Suppressor macrophage treated with lipopolysaccharide for 4 hours (primary cell): ENCODE results near the gene PLCL2.

Experiments used
- DNase-seq: peaks from one replicate; pipeline ENCODE4 v3.0.0-alpha.2; 2020

The PLCL2 gene

DNA sequence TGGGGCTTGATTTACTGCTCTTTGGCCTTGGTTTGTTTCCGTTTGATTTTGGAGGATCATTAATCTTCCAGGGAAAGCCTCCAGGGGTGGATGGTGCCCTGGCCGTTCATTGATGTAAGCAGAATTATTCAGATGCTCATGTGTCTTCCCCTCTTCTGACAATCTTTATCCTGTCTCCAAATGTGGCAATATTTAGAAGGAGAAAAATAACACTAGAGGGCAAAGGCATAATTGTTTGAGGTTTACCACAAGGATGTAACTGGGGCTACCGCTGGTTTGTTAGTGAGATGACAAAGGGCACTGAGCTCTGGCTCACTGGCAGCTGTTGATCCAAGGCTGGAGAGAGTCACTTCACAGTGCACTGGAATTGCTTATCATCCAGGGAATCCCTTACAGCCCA, 18.2 kb upstream of the PLCL2 start:
- no peak for DNase-seq

GRCh38 chr3:16868513-16868912, 16.2 kb upstream of the PLCL2 start:
- DNase-seq = no peak

DNA sequence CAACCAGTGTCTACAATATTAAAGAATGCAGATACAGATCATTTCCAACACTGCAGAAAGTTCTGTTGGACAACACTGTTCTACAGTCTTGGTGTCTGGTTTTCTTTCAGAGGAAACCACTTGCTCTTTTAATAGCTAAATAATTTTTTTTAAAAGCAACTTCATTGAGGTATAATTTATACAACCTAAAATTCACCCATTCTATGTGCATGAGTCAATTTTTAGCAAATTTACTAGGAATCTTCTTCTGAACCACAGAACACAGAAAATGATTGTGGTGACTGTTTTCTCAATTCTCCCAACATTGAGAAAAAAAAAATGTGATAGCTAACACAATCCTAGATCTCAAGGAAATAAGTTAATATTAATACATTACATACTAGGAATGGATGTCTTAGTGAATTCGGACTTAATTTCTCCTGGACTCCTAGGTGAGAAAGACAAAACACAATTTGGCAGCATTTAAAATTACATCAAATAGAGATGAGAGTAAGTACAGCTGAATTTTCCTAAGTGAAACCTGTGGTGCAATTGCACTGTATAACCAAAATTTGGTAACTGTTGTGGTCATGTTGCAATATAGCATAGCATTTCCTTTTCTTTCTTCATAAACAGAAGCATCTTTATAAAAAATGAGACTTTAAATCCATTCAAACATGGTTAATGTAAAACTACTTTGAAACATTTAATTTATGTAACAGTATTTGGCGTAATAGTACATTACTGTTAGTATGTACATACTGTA, 15.3 kb upstream of the PLCL2 start:
- peak; percentile 47 for DNase-seq

- peak; percentile 27 for DNase-seq
These were observed 12.6 kb upstream of the PLCL2 start for GRCh38 chr3:16871915-16872842.

DNA sequence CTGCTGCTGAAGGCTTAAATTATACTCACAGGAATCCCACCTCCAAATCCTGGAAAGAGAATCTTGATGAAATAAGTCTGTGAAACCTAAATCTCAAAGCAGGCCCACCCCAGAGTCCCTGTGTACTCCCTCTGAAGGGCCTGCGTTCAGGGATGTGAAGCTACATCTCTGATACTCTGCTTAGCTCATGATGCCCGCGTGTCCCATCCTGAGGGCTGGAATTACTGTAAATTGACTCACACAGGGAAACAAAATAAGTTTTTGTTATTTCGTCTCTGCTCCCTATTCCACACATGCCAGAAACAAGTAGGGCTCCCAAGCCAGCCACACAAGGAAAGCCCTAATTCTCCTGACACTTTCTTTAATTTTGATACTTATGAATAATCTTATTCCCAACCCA, 10.9 kb upstream of the PLCL2 start:
- no peak for DNase-seq

DNA sequence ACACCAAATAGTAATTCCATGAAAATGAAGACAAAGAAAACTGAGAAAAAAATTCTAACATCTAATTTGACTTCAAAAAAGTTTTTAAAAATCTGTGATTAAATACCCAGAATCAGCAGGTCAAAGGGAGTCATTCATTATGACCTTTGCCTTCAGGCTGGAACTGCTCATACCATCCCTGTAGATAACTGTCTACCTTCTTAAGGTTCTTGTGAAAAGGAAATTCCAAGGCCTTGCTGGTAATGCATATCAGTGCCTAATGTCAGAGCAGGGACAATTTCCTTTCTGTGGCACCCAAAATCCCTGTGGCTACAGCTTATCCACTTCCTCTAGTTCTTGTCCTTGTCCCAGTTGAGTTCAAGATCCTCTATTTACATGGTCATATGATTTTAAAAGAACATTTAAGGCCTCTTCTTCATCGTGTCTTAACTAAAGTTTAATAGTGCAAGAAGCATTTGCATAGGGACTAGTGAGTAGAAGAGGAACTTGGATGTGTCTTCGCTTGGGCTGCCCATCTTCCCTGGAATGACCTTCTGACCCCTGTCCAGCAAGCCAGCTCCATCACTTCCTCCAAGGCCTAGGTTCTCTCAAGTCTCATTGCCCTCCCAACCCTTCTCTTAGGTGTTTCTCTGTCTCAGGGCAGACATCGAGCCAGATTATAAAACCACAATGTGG, 8.7 kb upstream of the PLCL2 start:
- DNase-seq = peak; percentile 37

DNA sequence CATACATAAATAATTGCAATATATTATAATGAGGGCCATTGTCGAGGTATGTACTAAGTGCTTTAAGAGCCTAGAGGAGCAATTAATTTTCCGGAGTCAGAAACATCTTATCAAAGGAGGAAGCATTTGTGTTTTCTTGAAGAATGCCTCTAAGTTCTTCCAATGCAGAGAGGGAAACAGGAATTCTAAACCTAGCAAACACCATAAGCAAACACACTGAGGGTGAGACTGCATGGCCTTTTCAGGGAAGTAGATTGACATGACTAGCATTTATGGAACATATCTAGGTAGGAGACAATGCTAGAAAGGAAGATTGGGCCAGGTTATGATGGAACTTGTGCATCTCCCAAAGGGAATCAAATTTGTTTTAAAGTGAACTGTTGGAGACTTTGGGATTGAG, 7.2 kb upstream of the PLCL2 start:
- DNase-seq = no peak

GRCh38 chr3:16877911-16878310, 6.8 kb upstream of the PLCL2 start:
- no peak for DNase-seq

- DNase-seq = peak; percentile 12
These were observed 2.7 kb upstream of the PLCL2 start for GRCh38 chr3:16881896-16882630.

GRCh38 chr3:16883057-16883722, 1.6 kb upstream of the PLCL2 start:
- no peak for DNase-seq

DNA sequence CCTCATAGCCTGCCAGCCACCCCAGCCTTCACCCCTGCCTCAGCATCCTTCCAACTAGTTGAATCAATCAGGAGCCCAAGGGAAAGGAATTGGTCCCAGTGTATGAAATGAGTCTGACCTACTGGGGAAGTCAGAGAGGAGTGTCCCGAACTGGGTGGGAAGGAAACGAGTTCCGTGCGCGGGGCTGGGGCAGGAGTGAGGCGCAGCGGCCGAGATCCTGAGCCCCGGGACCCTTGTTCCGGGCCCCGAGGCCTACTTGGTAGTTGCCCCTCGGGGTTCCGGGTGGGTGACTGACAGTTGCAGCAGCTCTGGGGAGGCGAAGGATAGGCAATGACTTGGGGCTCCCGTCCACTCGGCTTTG, 1.1 kb upstream of the PLCL2 start:
- no peak for DNase-seq

DNA sequence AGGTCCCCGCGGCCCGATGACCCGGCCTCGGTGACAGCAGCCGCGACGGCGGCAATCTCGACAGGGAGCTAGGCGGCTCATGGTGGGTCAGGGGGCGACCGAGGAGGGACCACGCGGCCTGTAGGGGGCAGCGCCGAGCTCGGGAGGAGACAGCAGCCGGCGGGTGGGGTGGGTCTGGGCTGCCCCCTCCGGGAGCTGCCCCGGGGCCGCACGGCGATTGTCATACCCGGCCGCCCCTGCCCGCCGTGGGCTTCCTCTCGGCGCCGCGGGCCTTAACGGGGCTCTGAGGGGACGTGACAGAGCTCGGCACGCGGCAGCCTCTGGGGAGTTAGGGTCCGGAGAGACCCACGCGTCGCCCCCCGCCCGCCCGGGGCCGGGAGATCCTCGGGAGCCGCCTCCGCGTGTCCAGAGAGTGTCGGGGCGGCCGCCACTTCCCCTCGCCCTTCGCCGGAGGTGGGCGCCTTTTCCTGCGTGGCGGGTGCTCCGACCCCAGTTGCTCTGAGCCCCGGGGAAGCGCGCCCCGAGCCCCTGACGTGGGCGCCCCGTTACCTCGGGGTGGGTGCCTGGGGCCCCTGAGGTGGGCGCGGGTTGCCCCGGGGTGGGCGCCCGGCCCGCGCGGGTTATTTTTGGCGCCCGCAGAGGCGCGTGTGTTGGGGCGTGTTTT, 539 bp upstream of the PLCL2 start:
- DNase-seq = peak; percentile 64

DNA sequence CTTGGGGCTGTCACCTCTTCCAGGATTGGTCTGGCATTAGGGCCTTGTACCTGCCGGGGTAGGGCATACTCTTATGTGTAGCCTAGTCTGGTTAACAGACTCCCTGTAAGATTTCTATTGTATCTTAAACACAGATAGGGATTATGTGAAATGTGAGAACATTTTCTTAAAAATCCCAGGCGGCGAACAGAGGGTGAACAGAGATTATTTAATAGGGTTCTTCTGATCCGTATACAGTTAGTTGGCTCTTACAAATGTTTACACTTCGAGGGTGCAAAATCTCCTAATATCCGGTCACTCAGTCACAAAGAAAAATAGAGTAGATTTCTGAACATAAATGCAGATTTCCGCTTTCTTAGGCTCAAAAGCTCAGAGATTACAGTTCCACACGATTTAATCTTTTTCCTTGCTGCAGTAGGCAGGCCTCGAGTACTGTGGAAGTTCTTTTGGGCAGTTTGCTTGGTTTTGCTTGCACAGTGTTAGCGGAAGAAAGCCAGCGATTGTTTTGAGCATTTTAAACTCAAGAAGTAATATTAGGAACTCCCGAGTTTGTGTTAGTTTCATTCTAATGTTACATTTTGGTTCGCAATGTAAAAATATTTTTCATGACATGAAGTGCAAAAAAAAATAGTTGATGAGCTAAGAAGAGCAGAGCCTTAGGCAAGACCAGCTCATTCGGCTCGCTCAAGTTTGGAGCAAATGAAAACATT, 993 bp downstream of the PLCL2 start:
- DNase-seq = peak; percentile 41

DNA sequence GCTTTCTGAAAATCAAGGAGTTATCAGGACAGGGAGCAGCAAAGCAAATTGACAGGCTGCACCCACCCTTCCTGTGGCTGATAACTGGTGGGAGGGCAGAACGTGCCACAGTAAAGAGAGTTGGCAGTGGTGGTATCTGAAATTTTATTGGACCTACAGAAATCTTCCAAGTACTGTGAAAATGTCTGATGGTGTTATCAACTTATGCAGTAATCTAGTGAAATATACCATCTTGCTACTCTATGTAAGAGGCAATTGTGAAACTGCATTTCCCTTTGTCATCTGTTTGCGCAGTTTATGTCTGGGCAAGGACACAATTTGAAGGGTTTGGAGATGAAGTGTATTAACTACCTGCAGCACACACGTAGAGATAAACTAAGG, 1.5 kb downstream of the PLCL2 start:
- DNase-seq = peak; percentile 63

DNA sequence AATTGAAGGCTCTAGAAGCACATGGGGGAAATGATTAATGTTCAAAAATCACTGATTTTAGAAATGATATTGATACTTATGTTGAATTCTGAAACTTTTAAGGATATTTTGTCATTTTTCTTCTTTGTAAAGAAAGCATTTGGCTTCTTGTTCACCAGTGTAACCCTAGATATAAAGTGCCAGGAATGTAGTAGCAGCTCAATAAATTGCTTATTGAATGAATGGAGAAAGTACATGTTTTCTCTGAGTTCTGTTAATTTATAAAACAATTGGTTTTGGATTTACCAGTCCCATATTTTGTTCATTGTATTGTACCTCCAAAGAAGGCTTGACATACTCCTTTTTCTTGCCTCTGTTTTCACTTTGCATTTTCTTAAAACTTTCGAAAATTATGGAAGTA, 2.4 kb downstream of the PLCL2 start:
- DNase-seq = no peak

GRCh38 chr3:16888356-16888755, 3.6 kb downstream of the PLCL2 start:
- DNase-seq = peak; percentile 41

GRCh38 chr3:16888785-16889607, 4.2 kb downstream of the PLCL2 start:
- no peak for DNase-seq

- no peak for DNase-seq
These were observed 6.0 kb downstream of the PLCL2 start for GRCh38 chr3:16890597-16891333.

DNA sequence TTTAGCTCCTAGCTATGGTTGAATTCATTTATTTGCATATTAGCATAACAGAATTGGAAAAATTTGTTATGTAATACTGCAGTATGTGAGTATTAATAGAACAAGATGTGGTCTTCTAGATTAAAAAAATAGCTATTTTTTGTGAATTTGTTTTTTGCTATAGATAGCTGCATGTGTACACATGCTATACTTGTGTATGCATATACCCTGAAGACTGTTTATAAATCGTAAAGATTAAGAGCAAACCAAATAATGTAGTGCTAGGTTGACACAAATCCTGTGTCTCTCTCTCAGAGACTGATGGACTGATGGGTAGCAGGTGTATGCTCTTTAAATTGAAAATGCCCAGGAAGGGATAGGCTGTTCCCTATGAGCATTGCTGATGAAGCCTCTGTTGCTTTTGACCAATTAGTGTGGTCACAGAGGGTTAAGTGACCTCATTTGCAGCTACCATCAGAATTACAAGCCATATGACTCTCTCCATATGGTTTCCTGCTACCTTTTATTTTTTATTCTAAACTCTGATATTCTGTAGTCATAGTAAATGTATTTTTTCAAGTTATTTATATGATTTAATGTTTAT, 9.0 kb downstream of the PLCL2 start:
- no peak for DNase-seq
